Loucy (cell line): ENCODE measurements around the gene TAAR8.

Experiments
- CTCF ChIP-seq: fragments of 200-600 bp; sonication (generic); conservative IDR thresholded peaks from 2 replicates; pipeline ENCODE4 v1.5.1; 2014; ENCODE audit warnings: mild to moderate bottlenecking, antibody characterized with exemption, low read length
- EZH2phosphoT487 ChIP-seq: fragments of 200-600 bp; IDR thresholded peaks from 2 replicates; pipeline ENCODE4 v1.6.1; 2018; ENCODE audit warnings: antibody characterized with exemption, mild to moderate bottlenecking, moderate library complexity, borderline replicate concordance

GRCh38 chr6:132506869-132507808 is 45.3 kb upstream of the TAAR8 start:
- TF ChIP-seq CTCF, result no peak
- TF ChIP-seq EZH2phosphoT487, result no peak
